ENCODE measurements around the gene CARD8. TPM values are rescaled to one million over a fixed set of nuclear protein-coding genes. Genes with fewer than 3 reads are reported as not detected.

The CARD8 gene
- total RNA-seq, 1 experiment from 2014 or later = 23.0 TPM

- POLR2A ChIA-PET = no interaction called here
- Mint-ChIP-seq H3K4me1 (peaks cover 4% of the 10 kb centered on the region), H3K9me3 (peaks cover 19% of the 10 kb centered on the region), H3K36me3 (peaks cover 37% of the 10 kb centered on the region), H3K4me3 (no peak overlapping the region), H3K27me3 (ENCODE audit: low read depth) (no peaks in the 10 kb centered on the region), H3K27ac (no peak overlapping the region)
- TF ChIP-seq ZNF317 (CRISPR knock-in tag; IDR thresholded peaks at IDR 0.05; ENCODE audit: borderline replicate concordance, low read depth) (no peak), TCF7 (CRISPR knock-in tag; IDR thresholded peaks at IDR 0.05; ENCODE audit: low read depth) (no peak), NFYB (CRISPR knock-in tag; conservative IDR thresholded peaks at IDR 0.05; ENCODE audit: low read depth) (no peak), MLX (CRISPR knock-in tag; IDR thresholded peaks at IDR 0.05) (no peak), RORB (CRISPR knock-in tag; IDR thresholded peaks at IDR 0.05) (no peak), GTF2I (CRISPR knock-in tag; conservative IDR thresholded peaks at IDR 0.05) (no peak), SP1 (CRISPR knock-in tag; conservative IDR thresholded peaks at IDR 0.05) (no peak), JUN (CRISPR knock-in tag; IDR thresholded peaks at IDR 0.05) (no peak), TEAD4 (CRISPR knock-in tag; IDR thresholded peaks at IDR 0.05) (no peak), ZNF512 (CRISPR knock-in tag; IDR thresholded peaks at IDR 0.05; ENCODE audit: borderline replicate concordance) (no peak), E2F1 (CRISPR knock-in tag; IDR thresholded peaks at IDR 0.05) (no peak), ZNF281 (CRISPR knock-in tag; IDR thresholded peaks at IDR 0.05) (no peak)
- CTCF ChIA-PET = interaction anchor here (1.3 kb wide), 2 partner anchors 10 to 33 kb away, joined by 3 to 4 read pairs; no protein-coding TSS in a partner anchor
- DNase-seq (ENCODE audit: low spot score) (no peak), ATAC-seq (no peak)
Measured at GRCh38 chr19:48250290-48251025, 5.3 kb downstream of the CARD8 start.

GRCh38 chr19:48249502-48250014 lies 6.2 kb downstream of the CARD8 start:
- no peak overlapping the region for H3K4me3 Mint-ChIP-seq
- H3K4me1 Mint-ChIP-seq = no peaks in the 10 kb centered on the region; the same call in 1 of the 2 replicates
- TF ChIP-seq ZBTB21 (CRISPR knock-in tag; IDR thresholded peaks at IDR 0.05; ENCODE audit: borderline replicate concordance) (no peak), IRF1 (CRISPR knock-in tag; IDR thresholded peaks at IDR 0.05) (no peak), ZNF671 (CRISPR knock-in tag; IDR thresholded peaks at IDR 0.05) (no peak), ZMAT4 (CRISPR knock-in tag; IDR thresholded peaks at IDR 0.05) (no peak), FOXP4 (CRISPR knock-in tag; IDR thresholded peaks at IDR 0.05) (no peak), STAT6 (CRISPR knock-in tag; conservative IDR thresholded peaks at IDR 0.05; ENCODE audit: low read depth) (no peak)
- DNase-seq (ENCODE audit: low spot score) = no peak
- peaks cover 19% of the 10 kb centered on the region for H3K9me3 Mint-ChIP-seq
- no peak for ATAC-seq
- peaks cover 35% of the 10 kb centered on the region for H3K36me3 Mint-ChIP-seq
- CTCF ChIA-PET = interaction anchor here (1.3 kb wide), 2 partner anchors 11 to 32 kb away, joined by 3 to 4 read pairs; no protein-coding TSS in a partner anchor
- H3K27me3 Mint-ChIP-seq (ENCODE audit: low read depth) = no peaks in the 10 kb centered on the region
- POLR2A ChIA-PET = no interaction called here
- H3K27ac Mint-ChIP-seq = no peak overlapping the region; the same call in 1 of the 2 replicates
